A673 (cell line): ENCODE measurements around the gene MRC1.

Source experiments
- CTCF ChIP-seq: fragments of 300-800, 200-600 bp; sonication (generic); conservative IDR thresholded peaks from 2 replicates; pipeline ENCODE4 v1.5.1; 2017; ENCODE audit warnings: low read depth, mild to moderate bottlenecking, antibody characterized with exemption, low read length, moderate library complexity, mixed read lengths
- EZH2 ChIP-seq: fragments of 200-600 bp; sonication (generic); IDR thresholded peaks from 2 replicates; pipeline ENCODE4 v1.6.1; 2017; ENCODE audit warnings: borderline replicate concordance, low read depth, mild to moderate bottlenecking, mixed read lengths, antibody characterized with exemption, low read length; ENCODE audit not compliant: poor library complexity, severe bottlenecking

GRCh38 chr10:17780727-17781126, 28.4 kb upstream of the MRC1 start:
- no peak for TF ChIP-seq CTCF
- TF ChIP-seq EZH2, result no peak
